A549 treated with Hydrocortisone at 1 μM for 4 hours (cell line): ENCODE results near the gene PSMB4. TPM values are rescaled to one million over a fixed set of nuclear protein-coding genes. Genes with fewer than 3 reads are reported as not detected.

Source experiments
- total RNA-seq: library from RNA; stranded (reverse); fragments of 200-300 nt; extraction: Qiagen RNA extraction; gene quantifications from 5 replicates; pipeline ENCODE4 v1.2.3, GENCODE V29; 2022

Gene PSMB4
- 361 to 442 TPM (median 418 TPM) in 5 replicates for total RNA-seq

GRCh38 chr1:151399324-151400171 lies at the start of gene PSMB4:
TSS of gene PSMB4 (plus strand) at chr1:151399573. CDS start at chr1:151399588, 15 bp downstream.

GRCh38 chr1:151372058-151372934 lies 27.1 kb upstream of the PSMB4 start, which contains the start of gene SELENBP1:
TSS of gene SELENBP1 (minus strand) at chr1:151372705. CDS start at chr1:151372641, 64 bp downstream.

Other genes with a start within 250 kb of the PSMB4 start
- gene TNFAIP8L2, start 242.9 kb upstream of the PSMB4 start, total RNA-seq, result 0.08 TPM in 1 of 5 replicates, not detected in the others
- 5.5 to 9.6 TPM (median 6.4 TPM) in 5 replicates for gene LYSMD1, start 233.7 kb upstream of the PSMB4 start, total RNA-seq
- 39.9 to 48.7 TPM (median 48.1 TPM) in 5 replicates for gene SCNM1, start 233.4 kb upstream of the PSMB4 start, total RNA-seq
- gene TMOD4, start 223.6 kb upstream of the PSMB4 start, total RNA-seq, result 0.25 to 0.44 TPM (median 0.27 TPM) in 3 of 5 replicates, not detected in the others
- gene VPS72, start 209.4 kb upstream of the PSMB4 start, total RNA-seq, result 44.3 to 78.2 TPM (median 45.5 TPM) in 5 replicates
- 49.5 to 70.6 TPM (median 50.8 TPM) in 5 replicates for gene PIP5K1A, start 201.0 kb upstream of the PSMB4 start, total RNA-seq
- gene PSMD4, start 144.8 kb upstream of the PSMB4 start, total RNA-seq, result 166 to 193 TPM (median 187 TPM) in 5 replicates
- gene ZNF687, start 117.3 kb upstream of the PSMB4 start, total RNA-seq, result 13.0 to 15.0 TPM (median 14.0 TPM) in 5 replicates
- 23.7 to 26.5 TPM (median 24.6 TPM) in 5 replicates for gene PI4KB, start 72.2 kb upstream of the PSMB4 start, total RNA-seq
- 16.5 to 24.4 TPM (median 21.4 TPM) in 5 replicates for gene RFX5, start 52.3 kb upstream of the PSMB4 start, total RNA-seq
- 6.1 to 7.8 TPM (median 7.5 TPM) in 5 replicates for gene SELENBP1, start 26.9 kb upstream of the PSMB4 start, total RNA-seq
- gene POGZ, start 59.9 kb downstream of the PSMB4 start, total RNA-seq, result 16.9 to 20.9 TPM (median 18.8 TPM) in 5 replicates
- 2.0 to 2.4 TPM (median 2.3 TPM) in 5 replicates for gene CGN, start 111.8 kb downstream of the PSMB4 start, total RNA-seq
- gene TUFT1, start 140.7 kb downstream of the PSMB4 start, total RNA-seq, result 8.0 to 9.1 TPM (median 8.8 TPM) in 5 replicates
- 7.3 to 13.8 TPM (median 7.8 TPM) in 5 replicates for gene SNX27, start 212.5 kb downstream of the PSMB4 start, total RNA-seq